Stimulated activated naive CD8-positive, alpha-beta T cell treated with anti-CD3 and anti-CD28 coated beads, Interleukin-15, amount 100 ng/mL, for 72 hours (primary cell): Measurements from ENCODE around the gene ATP6AP2.
"Not testable (repeated sequence)": the region's sequence is repeated elsewhere in the genome, so short reads cannot be mapped to it uniquely, and the experiment has no call there.

Source experiments
- ATAC-seq: fragments of 150-1000 bp; cut with Tn5 transposase; 2 replicates; pipeline ENCODE4 v1.10.0; 2021; ENCODE audit warnings: mild to moderate bottlenecking, moderate library complexity
- DNase-seq, 2 donors: peaks; one replicate each; pipeline ENCODE4 v3.0.0; 2021 to 2022
- H3K27ac Mint-ChIP-seq, 2 donors: one replicate each; pipeline ENCODE4 v1.8.0; 2022; ENCODE audit warnings: mild to moderate bottlenecking in 2 of 2, mixed read lengths in 2 of 2, moderate library complexity in 2 of 2
- H3K27me3 Mint-ChIP-seq: one replicate; pipeline ENCODE4 v1.8.0; 2022; ENCODE audit warnings: mixed read lengths
- H3K4me1 Mint-ChIP-seq: one replicate; pipeline ENCODE4 v1.8.0; 2022; ENCODE audit warnings: mild to moderate bottlenecking, mixed read lengths
- H3K4me3 Mint-ChIP-seq, 2 donors: one replicate each; pipeline ENCODE4 v1.8.0; 2022; ENCODE audit warnings: mild to moderate bottlenecking in 2 of 2, mixed read lengths in 2 of 2, moderate library complexity in 1 of 2
- H3K9me3 Mint-ChIP-seq, 2 donors: one replicate each; pipeline ENCODE4 v1.8.0; 2022; ENCODE audit warnings: mixed read lengths in 2 of 2

ATP6AP2 gene

DNA sequence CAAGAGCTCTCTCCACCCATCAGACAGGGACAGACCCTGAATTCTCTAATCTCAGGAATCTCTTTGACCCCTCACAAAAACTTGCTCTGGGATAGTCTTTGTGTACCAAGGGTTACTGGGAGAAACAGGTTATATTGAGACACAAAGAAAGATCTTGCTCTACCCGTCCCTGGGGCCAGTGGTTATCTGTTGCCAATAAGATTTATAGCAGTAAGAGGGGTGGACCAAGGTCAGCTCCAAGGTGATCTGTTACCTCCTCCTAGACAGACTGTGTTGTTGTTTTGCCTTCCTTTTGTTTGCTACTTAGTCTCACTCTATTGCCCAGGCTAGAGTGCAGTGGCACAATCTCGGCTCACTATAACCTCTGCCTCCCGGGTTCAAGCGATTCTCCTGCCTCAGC lies 16.3 kb upstream of the ATP6AP2 start:
- no peak overlapping the region for H3K27ac Mint-ChIP-seq
- H3K4me3 Mint-ChIP-seq = no peak overlapping the region
- H3K27me3 Mint-ChIP-seq = no peaks in the 10 kb centered on the region
- no peak for ATAC-seq
- H3K9me3 Mint-ChIP-seq = no peaks in the 10 kb centered on the region
- DNase-seq = no peak
- peaks cover 6% of the 10 kb centered on the region for H3K4me1 Mint-ChIP-seq

- Mint-ChIP-seq H3K4me1 (peaks cover 20% of the 10 kb centered on the region), H3K27me3 (no peaks in the 10 kb centered on the region), H3K4me3 (peak overlapping the region; percentile 79 to 87), H3K9me3 (no peaks in the 10 kb centered on the region), H3K27ac (peak overlapping the region; percentile 86 to 97)
- DNase-seq = peak in 1 of 2 donors; percentile 11
- peak; percentile 68 for ATAC-seq
These were observed 10.2 kb upstream of the ATP6AP2 start for GRCh38 chrX:40570346-40571093.

DNA sequence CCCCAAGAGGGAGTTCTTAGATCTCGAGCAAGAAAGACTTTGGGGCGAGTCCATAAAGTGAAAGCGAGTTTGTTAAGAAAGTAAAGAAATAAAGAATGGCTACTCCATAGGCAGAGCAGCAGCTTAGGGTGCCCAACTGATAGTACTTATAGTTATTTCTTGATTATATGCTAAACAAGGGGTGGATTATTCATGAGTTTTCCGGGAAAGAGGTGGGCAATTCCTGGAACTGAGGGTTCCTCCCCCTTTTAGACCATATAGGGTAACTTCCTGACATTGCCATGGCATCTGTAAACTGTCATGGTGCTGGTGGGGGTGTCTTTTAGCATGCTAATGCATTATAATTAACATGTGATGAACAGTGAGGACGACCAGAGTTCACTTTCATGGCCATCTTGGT lies 9.6 kb upstream of the ATP6AP2 start:
- ATAC-seq (peak; percentile 52), DNase-seq (peak; percentile 53 to 64)
- H3K27me3 Mint-ChIP-seq, H3K9me3 Mint-ChIP-seq: not testable (repeated sequence)
- Mint-ChIP-seq H3K27ac (peak overlapping the region; percentile 86 to 97), H3K4me1 (peaks cover 20% of the 10 kb centered on the region), H3K4me3 (peak overlapping the region; percentile 79 to 87)

DNA sequence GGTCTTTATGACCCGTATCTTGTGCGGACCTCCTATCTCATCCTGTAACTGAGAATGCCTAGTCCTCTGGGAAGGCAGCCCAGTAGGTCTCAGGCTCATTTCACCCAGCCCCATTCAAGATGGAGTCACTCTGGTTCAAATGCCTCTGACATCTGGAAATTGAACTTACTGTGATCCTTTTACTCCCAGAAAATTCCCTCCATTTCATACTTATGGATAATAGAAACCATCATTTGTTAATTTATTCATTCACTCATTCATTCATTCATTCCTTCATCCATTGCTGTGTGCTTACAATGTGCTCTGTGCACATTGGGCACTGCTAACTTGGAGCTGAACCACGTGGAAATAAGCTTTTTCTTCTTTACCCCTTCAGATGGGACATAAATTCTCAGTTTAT lies 9.2 kb upstream of the ATP6AP2 start:
- no peak for DNase-seq
- no peak for ATAC-seq
- Mint-ChIP-seq H3K27ac (no peak overlapping the region), H3K4me3 (no peak overlapping the region), H3K4me1 (peaks cover 20% of the 10 kb centered on the region), H3K27me3 (no peaks in the 10 kb centered on the region), H3K9me3 (no peaks in the 10 kb centered on the region)

- H3K4me3 Mint-ChIP-seq = no peak overlapping the region
- ATAC-seq (no peak), DNase-seq (peak in 1 of 2 donors; percentile 11)
- no peaks in the 10 kb centered on the region for H3K9me3 Mint-ChIP-seq
- H3K4me1 Mint-ChIP-seq = peaks cover 20% of the 10 kb centered on the region
- H3K27ac Mint-ChIP-seq = no peak overlapping the region
- H3K27me3 Mint-ChIP-seq = no peaks in the 10 kb centered on the region
These were observed 7.0 kb upstream of the ATP6AP2 start for GRCh38 chrX:40573763-40574162.

GRCh38 chrX:40575411-40575810 lies 5.4 kb upstream of the ATP6AP2 start:
- not testable (repeated sequence) for ATAC-seq, H3K27ac Mint-ChIP-seq, DNase-seq, H3K9me3 Mint-ChIP-seq, H3K4me3 Mint-ChIP-seq, H3K27me3 Mint-ChIP-seq
- peaks cover 20% of the 10 kb centered on the region for H3K4me1 Mint-ChIP-seq

- ATAC-seq = no peak
- no peaks in the 10 kb centered on the region for H3K27me3 Mint-ChIP-seq
- H3K9me3 Mint-ChIP-seq = no peaks in the 10 kb centered on the region
- H3K4me3 Mint-ChIP-seq = no peak overlapping the region
- peaks cover 11% of the 10 kb centered on the region for H3K4me1 Mint-ChIP-seq
- no peak for DNase-seq
- H3K27ac Mint-ChIP-seq = no peak overlapping the region
These were observed 4.5 kb upstream of the ATP6AP2 start for GRCh38 chrX:40576291-40576690.

- Mint-ChIP-seq H3K9me3 (no peaks in the 10 kb centered on the region), H3K27me3 (no peaks in the 10 kb centered on the region), H3K27ac (no peak overlapping the region), H3K4me3 (no peak overlapping the region), H3K4me1 (peaks cover 20% of the 10 kb centered on the region)
- no peak for DNase-seq
- ATAC-seq = no peak
These were observed 2.6 kb upstream of the ATP6AP2 start for GRCh38 chrX:40578039-40578695.

DNA sequence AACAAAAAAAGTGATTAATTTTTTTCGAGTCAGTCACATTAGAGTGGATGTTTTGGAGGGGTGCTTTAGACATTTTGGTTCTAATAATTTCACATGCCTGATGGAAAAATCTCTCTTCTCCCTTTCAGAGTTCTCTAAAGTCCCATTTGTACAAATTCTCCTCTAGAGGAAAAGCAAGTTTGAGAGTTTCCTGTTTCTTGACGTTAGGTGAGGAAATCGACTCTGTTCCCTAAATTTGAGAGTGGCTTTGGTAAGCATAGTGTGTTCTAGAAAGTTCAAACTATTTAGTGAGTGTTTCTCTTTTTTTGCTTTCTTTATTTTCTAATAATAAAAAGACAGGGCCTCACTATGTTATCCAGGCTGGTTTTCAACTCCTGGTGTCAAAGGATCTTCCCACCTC lies 1.6 kb upstream of the ATP6AP2 start:
- DNase-seq = no peak
- ATAC-seq = no peak
- H3K27ac Mint-ChIP-seq = no peak overlapping the region
- peaks cover 30% of the 10 kb centered on the region for H3K4me1 Mint-ChIP-seq
- no peaks in the 10 kb centered on the region for H3K9me3 Mint-ChIP-seq
- no peaks in the 10 kb centered on the region for H3K27me3 Mint-ChIP-seq
- no peak overlapping the region for H3K4me3 Mint-ChIP-seq

DNA sequence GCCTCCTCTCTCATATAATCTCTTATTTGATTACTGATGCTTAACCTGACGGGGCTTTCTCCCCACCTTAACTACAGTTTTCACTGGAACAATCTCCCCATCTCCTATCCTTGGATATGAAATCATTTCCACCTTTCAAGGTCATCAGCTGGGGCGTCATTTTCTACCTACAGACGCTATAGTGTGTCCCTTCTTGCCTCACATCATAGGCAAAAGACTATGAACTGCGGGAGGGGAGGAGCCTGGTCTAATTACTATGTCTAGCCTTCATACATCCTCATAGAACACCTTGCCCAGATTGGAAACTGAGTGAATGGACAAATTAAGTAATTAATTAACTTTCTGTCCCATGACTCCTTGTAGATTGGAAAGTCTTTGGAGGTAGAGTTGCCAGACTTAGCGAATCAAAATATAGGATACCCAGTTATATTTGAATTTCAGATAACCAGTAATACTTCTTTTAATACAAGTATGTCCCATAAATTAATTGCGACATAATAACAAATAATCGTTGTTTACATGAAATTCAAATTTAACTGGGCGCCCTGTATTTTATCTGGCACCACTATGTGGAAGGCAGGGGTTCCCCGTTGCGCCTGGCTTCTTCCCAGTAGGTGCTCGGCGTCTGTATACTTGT lies 752 bp upstream of the ATP6AP2 start:
- H3K27me3 Mint-ChIP-seq = no peaks in the 10 kb centered on the region
- DNase-seq (no peak), ATAC-seq (peak; percentile 68)
- peak overlapping the region; percentile 96 to 99 for H3K27ac Mint-ChIP-seq
- H3K4me1 Mint-ChIP-seq = peaks cover 35% of the 10 kb centered on the region
- H3K4me3 Mint-ChIP-seq = peak overlapping the region; percentile 95 to 99
- no peaks in the 10 kb centered on the region for H3K9me3 Mint-ChIP-seq

DNA sequence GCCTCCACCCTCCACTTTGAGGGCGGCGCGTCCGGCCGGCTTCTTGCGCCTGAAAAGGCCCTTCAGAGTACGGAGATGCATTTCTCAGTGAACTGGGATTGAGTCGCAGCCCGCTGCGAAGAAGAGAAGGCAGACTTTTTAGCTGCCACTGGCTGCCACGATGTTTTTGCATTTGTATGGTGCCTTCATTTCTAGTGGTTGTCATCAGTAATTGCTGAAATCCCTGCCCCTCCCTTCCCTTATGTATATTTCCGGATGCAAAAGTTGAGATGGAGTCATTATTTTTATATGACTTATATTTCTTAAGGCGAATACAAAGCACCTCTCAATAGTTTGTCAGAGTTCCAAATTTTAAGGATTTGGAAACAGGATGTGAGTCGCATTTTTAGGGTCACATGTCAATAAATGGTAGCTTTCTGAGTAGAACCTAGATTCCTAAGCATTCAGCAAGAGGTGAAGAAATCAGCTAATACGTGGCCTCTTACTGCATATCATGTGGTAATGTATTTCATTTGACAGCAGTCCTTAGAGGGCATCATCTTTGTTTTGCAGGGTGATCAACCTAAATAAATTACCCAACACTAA lies 658 bp downstream of the ATP6AP2 start:
- DNase-seq = peak in 1 of 2 donors; percentile 15
- Mint-ChIP-seq H3K27ac (peak overlapping the region; percentile 19 to 72), H3K4me3 (peak overlapping the region; percentile 81 to 99), H3K4me1 (peaks cover 49% of the 10 kb centered on the region), H3K9me3 (no peaks in the 10 kb centered on the region), H3K27me3 (no peaks in the 10 kb centered on the region)
- ATAC-seq = no peak

DNA sequence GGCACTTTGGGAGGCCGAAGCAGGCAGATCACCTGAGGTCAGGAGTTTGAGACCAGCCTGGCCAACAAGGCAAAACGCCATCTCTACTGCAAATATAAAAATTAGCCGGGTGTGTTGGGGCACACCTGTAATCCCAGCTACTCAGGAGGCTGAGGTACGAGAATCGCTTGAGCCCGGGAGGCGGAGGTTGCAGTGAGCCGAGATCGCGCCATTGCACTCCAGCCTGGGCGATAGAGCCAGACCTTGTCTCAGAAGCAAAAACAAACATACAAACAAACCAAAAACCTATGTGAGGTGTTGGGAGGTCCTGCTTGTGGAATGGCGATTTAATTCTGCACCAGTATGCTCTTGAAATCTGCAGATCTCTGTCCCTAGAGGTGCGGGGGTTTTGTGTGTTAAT lies 1.4 kb downstream of the ATP6AP2 start:
- DNase-seq, ATAC-seq, H3K27ac Mint-ChIP-seq, H3K9me3 Mint-ChIP-seq, H3K27me3 Mint-ChIP-seq: not testable (repeated sequence)
- peaks cover 56% of the 10 kb centered on the region for H3K4me1 Mint-ChIP-seq
- H3K4me3 Mint-ChIP-seq = peak overlapping the region; percentile 37 to 99

DNA sequence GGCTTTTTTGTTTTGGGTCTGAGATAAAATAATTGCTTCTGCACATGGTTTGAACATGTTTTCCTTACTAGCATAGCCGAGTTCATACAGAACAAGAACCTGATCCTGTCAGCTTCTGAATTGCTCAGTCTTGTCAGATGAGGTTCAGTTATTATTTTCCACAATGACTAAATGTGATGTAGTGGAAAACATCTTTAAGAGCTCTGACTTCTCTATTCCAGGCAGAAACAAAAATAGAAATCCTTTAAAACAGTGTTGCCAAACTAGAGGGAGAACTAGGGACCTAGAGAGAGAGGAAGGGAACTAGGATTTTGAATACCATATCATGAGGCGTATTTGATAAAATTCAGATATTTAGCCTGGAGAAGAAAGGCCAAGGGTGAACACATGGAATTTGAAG lies 2.0 kb downstream of the ATP6AP2 start:
- H3K4me1 Mint-ChIP-seq = peaks cover 60% of the 10 kb centered on the region
- no peaks in the 10 kb centered on the region for H3K27me3 Mint-ChIP-seq
- DNase-seq = no peak
- ATAC-seq = no peak
- H3K4me3 Mint-ChIP-seq = peak overlapping the region; percentile 14 to 37
- H3K27ac Mint-ChIP-seq = peak overlapping the region in 1 of 2 donors; percentile 42
- no peaks in the 10 kb centered on the region for H3K9me3 Mint-ChIP-seq

GRCh38 chrX:40587623-40588022 lies 6.9 kb downstream of the ATP6AP2 start:
- H3K27ac Mint-ChIP-seq = not testable (repeated sequence)

DNA sequence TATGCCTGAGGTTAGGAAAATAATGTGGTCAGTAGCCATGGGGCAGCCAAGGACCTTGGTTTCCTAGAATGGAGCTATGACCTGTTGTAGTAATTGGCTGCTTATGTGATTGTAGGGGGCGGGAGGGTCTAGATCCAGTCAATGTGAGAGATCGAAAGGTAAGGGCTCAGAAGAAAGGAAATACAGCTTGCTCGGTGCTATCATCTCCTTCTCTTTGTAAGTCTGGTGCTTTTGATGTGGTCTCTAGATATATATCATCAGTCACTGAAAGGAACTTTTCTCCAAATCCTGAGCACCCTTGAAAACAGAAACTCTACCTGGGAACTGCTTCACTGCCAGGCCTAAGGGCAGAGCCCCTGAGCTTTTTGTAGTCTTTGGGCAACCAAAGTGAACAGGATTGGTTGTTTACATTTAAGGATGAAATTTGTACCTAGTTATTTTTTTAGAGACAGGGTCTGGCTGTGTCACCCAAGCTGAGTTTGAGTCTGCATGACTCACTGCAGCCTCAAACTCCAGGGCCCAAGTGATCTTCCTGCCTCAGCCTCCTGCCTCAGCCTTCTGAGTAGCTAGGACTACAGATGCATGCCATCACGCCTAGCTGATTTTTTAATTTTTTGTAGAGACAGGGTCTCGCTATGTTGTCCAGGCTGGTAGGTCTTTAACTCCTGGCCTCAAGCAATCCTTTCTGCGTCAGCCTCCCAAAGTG lies 9.0 kb downstream of the ATP6AP2 start:
- peak overlapping the region; percentile 11 to 42 for H3K4me3 Mint-ChIP-seq
- not testable (repeated sequence) for H3K9me3 Mint-ChIP-seq, H3K27me3 Mint-ChIP-seq, H3K27ac Mint-ChIP-seq
- ATAC-seq (peak; percentile 99), DNase-seq (peak; percentile 17 to 43)
- peaks cover 41% of the 10 kb centered on the region for H3K4me1 Mint-ChIP-seq

More at GRCh38 chrX:40587623-40588022, 6.9 kb downstream of the ATP6AP2 start:
- ATAC-seq = peak; percentile 41
- H3K27me3 Mint-ChIP-seq, DNase-seq, H3K4me3 Mint-ChIP-seq, H3K9me3 Mint-ChIP-seq: not testable (repeated sequence)
- peaks cover 58% of the 10 kb centered on the region for H3K4me1 Mint-ChIP-seq
